Tibial nerve (tissue), 4 donors: Measurements from ENCODE around the gene SPATA1. TPM values are rescaled to one million over a fixed set of nuclear protein-coding genes. Genes with fewer than 3 reads are reported as not detected.

Experiments used
- DNase-seq, 2 donors: peaks; one replicate each; pipeline ENCODE4 v3.0.0-alpha.2; 2019; ENCODE audit warnings: low spot score in 2 of 2
- H3K27ac ChIP-seq, 4 donors: fragments of 200-600 bp; sonication (generic) in 3 of 4; one replicate each; pipeline ENCODE4 v1.5.1; 2017 to 2019; ENCODE audit warnings: mild to moderate bottlenecking in 1 of 4
- H3K27me3 ChIP-seq, 2 donors: fragments of 200-600 bp; sonication (generic) in 1 of 2; one replicate each; pipeline versions ENCODE4 v1.5.1 to v1.6.0; 2017 to 2019
- H3K36me3 ChIP-seq, 3 donors: fragments of 200-600 bp; sonication (generic); one replicate each; pipeline ENCODE4 v1.5.1; 2018 to 2019
- H3K4me1 ChIP-seq, 4 donors: fragments of 200-600 bp; sonication (generic) in 3 of 4; one replicate each; pipeline ENCODE4 v1.5.1; 2017 to 2019
- H3K4me3 ChIP-seq, 4 donors: fragments of 200-600 bp; sonication (generic) in 3 of 4; one replicate each; pipeline ENCODE4 v1.5.1; 2017 to 2019; ENCODE audit warnings: mild to moderate bottlenecking in 1 of 4, moderate library complexity in 1 of 4
- H3K9me3 ChIP-seq, 4 donors: fragments of 200-600 bp; sonication (generic) in 3 of 4; one replicate each; pipeline ENCODE4 v1.5.1; 2017 to 2019
- EP300 ChIP-seq, 2 donors: sonication (generic); formaldehyde crosslinking; IDR thresholded peaks; one replicate each; pipeline ENCODE4 v1.6.1; 2017; ENCODE audit warnings: antibody characterized with exemption in 2 of 2, mild to moderate bottlenecking in 1 of 2
- POLR2A ChIP-seq, 2 donors: fragments of 450-650 bp; IDR thresholded peaks; one replicate each; pipeline ENCODE4 v1.6.1; 2017; ENCODE audit warnings: antibody characterized with exemption in 2 of 2, mild to moderate bottlenecking in 2 of 2, moderate library complexity in 2 of 2
- WGBS, 2 donors: methylation state at CpG; one replicate each; pipeline ENCODE4 v1.1.5; 2018; 5-methylcytosine and 5-hydroxymethylcytosine counted together
- total RNA-seq, 4 donors: library from RNA; depleted of rRNA; stranded (reverse); fragments of >200 nt; gene quantifications; one replicate each; pipeline ENCODE4 v1.1.0, GENCODE V29; 2016
- TF ChIP-seq, protein P1 (sequence below), 5 experiments: fragments of 200-600 bp in 3 of 5; fragments of 450-650 bp in 2 of 5; sonication (generic) in 3 of 5; IDR thresholded peaks; one replicate each; pipeline ENCODE4 v1.5.1; 2016 to 2019; ENCODE audit warnings: antibody characterized with exemption in 5 of 5, mild to moderate bottlenecking in 3 of 5, moderate library complexity in 2 of 5

Gene SPATA1
- total RNA-seq, 4 donors from 2014 or later: 0.22 TPM; not detected in 3

DNA sequence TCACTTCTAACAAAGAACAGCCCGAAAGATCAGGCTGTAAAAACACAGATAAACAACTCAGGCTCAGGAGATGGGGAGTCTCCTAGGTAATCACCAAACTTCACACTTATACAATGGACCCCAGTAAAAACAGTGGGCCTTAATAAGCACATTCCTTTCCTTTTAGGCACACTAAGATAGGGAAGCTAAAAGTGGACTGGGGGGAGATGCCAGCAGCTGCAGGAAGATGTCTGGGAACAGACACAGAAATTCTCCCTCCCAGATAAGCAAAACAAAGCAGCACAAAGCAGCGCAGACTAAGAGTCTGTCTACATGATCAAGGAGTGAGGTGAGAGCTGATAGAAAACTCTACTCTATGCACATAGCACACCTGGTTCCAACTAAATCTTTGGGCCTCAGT is 97.0 kb downstream of the SPATA1 start:
- no peak overlapping the region for H3K4me3 ChIP-seq
- no peaks in the 10 kb centered on the region for H3K36me3 ChIP-seq
- no peak for DNase-seq
- H3K4me1 ChIP-seq: no peaks in the 10 kb centered on the region
- no peak overlapping the region for H3K27ac ChIP-seq
- TF ChIP-seq EP300 (IDR thresholded peaks at IDR 0.05) (no peak), POLR2A (IDR thresholded peaks at IDR 0.05) (no peak)
- TF ChIP-seq, protein P1, sequence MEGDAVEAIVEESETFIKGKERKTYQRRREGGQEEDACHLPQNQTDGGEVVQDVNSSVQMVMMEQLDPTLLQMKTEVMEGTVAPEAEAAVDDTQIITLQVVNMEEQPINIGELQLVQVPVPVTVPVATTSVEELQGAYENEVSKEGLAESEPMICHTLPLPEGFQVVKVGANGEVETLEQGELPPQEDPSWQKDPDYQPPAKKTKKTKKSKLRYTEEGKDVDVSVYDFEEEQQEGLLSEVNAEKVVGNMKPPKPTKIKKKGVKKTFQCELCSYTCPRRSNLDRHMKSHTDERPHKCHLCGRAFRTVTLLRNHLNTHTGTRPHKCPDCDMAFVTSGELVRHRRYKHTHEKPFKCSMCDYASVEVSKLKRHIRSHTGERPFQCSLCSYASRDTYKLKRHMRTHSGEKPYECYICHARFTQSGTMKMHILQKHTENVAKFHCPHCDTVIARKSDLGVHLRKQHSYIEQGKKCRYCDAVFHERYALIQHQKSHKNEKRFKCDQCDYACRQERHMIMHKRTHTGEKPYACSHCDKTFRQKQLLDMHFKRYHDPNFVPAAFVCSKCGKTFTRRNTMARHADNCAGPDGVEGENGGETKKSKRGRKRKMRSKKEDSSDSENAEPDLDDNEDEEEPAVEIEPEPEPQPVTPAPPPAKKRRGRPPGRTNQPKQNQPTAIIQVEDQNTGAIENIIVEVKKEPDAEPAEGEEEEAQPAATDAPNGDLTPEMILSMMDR (IDR thresholded peaks at IDR 0.05): no peak
- H3K9me3 ChIP-seq: peaks cover 0 to 22% (median 0%) of the 10 kb centered on the region in 4 donors
- H3K27me3 ChIP-seq: no peaks in the 10 kb centered on the region
- 45 to 55% methylated on average over 2 of the region's 2 CpGs for WGBS, 2 donors

DNA sequence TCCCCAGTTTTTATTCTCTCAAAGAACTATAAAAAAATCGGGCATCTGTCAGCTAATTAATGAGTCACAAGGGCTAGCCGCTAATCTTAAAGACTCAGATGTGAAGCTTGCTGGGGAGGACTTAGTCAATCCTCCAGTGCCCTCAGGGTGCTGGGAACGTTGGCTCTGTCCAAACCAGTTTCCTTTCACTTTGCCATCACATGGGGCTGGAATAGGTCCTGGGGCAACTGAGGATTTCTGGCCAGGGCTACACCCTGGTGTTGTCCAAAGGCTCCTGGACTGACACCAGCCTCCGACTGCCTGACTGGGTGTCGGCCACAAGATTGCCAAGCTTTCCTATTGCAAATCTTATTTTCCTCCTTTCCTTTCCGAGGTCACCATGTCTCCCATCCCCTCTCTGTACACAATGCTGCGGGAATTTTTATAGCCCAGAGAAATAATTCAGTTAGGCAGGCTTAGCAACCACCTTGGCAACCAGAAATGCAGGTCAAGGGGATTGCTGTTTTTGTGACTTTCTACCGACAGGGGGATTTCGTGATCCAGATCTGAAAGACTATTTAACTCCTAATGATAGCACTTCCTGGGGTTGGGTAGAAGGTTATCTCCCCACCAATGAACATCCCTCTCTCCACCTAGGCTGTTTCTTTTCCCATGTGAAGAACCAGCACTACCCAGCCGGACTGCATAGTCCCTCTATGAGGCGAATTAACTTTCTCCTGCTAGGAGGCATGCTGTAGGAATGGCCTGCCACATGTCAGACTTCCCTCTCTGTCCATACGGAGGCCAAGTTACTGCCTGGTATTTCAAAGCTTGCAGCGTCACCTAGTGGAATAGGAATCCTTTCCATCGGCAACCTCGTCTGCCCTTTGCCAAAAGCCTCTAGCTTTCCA is 98.0 kb downstream of the SPATA1 start:
- DNase-seq: no peak
- H3K36me3 ChIP-seq: no peaks in the 10 kb centered on the region
- no peaks in the 10 kb centered on the region for H3K4me1 ChIP-seq
- 65 to 76% methylated on average over 15 of the region's 15 CpGs for WGBS, 2 donors
- no peak for TF ChIP-seq POLR2A (IDR thresholded peaks at IDR 0.05)
- TF ChIP-seq, protein P1 (IDR thresholded peaks at IDR 0.05): peak in 2 of 5 experiments; percentile 21 to 22
- TF ChIP-seq EP300 (IDR thresholded peaks at IDR 0.05): no peak
- H3K9me3 ChIP-seq: peaks cover 0 to 22% (median 0%) of the 10 kb centered on the region in 4 donors
- no peak overlapping the region for H3K27ac ChIP-seq
- H3K27me3 ChIP-seq: no peaks in the 10 kb centered on the region
- peak overlapping the region in 1 of 4 donors; percentile 11 for H3K4me3 ChIP-seq

DNA sequence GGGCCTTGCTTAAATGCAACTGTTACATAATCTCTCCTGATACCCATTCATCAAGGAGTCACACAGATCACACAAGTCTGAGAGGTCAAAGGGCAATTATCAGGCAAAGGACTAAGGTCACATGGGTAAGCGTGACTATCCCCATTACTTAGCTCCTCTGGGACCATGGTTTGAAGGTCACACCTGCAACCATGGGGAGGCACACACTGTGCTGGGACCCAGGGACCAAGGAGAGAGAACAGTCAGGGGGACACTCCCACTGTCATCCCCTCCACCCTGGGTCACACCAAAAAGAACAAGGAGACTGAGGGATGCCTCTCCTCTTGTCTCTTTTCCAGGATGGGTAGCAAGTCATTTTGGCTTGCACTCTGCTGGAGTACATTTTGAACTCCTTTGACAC is 99.0 kb downstream of the SPATA1 start:
- Histone ChIP-seq H3K4me3 (no peak overlapping the region), H3K4me1 (no peaks in the 10 kb centered on the region), H3K27ac (no peak overlapping the region), H3K9me3 (peaks cover 0 to 22% (median 0%) of the 10 kb centered on the region in 4 donors), H3K27me3 (no peaks in the 10 kb centered on the region), H3K36me3 (no peaks in the 10 kb centered on the region)
- DNase-seq: no peak
- 100% methylated on average over 1 of the region's 1 CpG for WGBS, 2 donors
- no peak for TF ChIP-seq EP300 (IDR thresholded peaks at IDR 0.05)
- TF ChIP-seq, protein P1 (IDR thresholded peaks at IDR 0.05): no peak
- TF ChIP-seq POLR2A (IDR thresholded peaks at IDR 0.05): no peak

DNA sequence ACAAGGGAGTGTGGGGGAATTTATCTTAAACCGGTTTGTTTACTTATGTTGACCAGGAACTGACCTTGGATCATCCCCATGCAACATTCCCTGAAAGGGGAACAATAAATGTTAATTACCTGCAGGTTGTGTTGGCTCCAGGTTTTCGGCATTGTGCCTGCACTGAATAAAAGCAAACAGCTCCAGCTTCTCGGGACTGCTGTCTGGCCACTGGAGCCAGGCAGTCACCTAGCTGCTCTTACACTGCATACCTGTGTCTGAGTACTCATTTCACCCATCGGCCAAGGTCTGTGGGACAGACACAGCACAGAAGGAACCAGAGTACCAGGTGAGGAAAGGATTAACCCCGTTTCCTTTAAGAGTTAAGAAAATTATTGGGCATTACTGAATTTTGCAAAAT is 100.8 kb downstream of the SPATA1 start:
- 72 to 88% methylated on average over 5 of the region's 5 CpGs for WGBS, 2 donors
- no peaks in the 10 kb centered on the region for H3K36me3 ChIP-seq
- H3K27ac ChIP-seq: no peak overlapping the region
- TF ChIP-seq EP300 (IDR thresholded peaks at IDR 0.05) (no peak), POLR2A (IDR thresholded peaks at IDR 0.05) (no peak)
- TF ChIP-seq, protein P1 (IDR thresholded peaks at IDR 0.05): no peak
- no peaks in the 10 kb centered on the region for H3K4me1 ChIP-seq
- no peaks in the 10 kb centered on the region for H3K27me3 ChIP-seq
- no peak overlapping the region for H3K4me3 ChIP-seq
- H3K9me3 ChIP-seq: peaks cover 0 to 22% (median 0%) of the 10 kb centered on the region in 4 donors
- DNase-seq: no peak

DNA sequence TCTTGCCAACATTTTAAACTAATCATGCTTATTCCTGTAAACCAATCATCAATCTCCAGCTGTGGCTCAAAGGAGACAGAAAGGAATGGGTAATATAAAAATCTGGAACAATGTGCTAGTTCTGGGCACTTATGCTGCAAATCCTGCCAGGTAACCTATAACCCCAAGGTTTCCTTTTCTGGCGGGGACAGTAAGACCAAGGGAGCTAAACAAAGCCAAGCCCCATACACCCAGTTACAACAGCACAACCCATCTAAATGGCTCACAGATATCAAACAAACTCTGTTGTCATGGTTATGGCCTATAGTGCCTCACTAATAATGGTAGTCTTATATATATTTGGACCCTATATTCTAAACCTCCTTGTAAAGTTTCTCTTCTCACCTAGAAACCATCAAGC is 104.9 kb downstream of the SPATA1 start:
- Histone ChIP-seq H3K27me3 (no peaks in the 10 kb centered on the region), H3K4me3 (no peak overlapping the region), H3K9me3 (peaks cover 0 to 11% (median 0%) of the 10 kb centered on the region in 4 donors), H3K27ac (peak overlapping the region in 1 of 4 donors; percentile 13), H3K36me3 (no peaks in the 10 kb centered on the region), H3K4me1 (no peaks in the 10 kb centered on the region)
- TF ChIP-seq, protein P1 (IDR thresholded peaks at IDR 0.05): no peak
- no peak for DNase-seq
- 0 to 39% methylated on average over 1 of the region's 1 CpG for WGBS, 2 donors
